NCI-H2107 (cell line): ENCODE data around the gene RNGTT.
"Not testable (repeated sequence)": the region's sequence is repeated elsewhere in the genome, so short reads cannot be mapped to it uniquely, and the experiment has no call there.

Experiments
- DNase-seq: peaks from one replicate; lab custom pipeline; 2025; lab: John Stamatoyannopoulos, UW

The RNGTT gene

DNA sequence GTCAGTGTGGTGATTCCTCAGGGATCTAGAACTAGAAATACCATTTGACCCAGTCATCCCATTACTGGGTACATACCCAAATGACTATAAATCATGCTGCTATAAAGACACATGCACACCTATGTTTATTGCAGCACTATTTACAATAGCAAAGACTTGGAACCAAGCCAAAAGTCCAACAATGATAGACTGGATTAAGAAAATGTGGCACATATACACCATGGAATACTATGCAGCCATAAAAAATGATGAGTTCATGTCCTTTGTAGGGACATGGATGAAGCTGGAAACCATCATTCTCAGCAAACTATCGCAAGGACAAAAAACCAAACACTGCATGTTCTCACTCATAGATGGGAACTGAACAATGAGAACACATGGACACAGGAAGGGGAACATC, 247.0 kb downstream of the RNGTT start:
- not testable (repeated sequence) for DNase-seq

DNA sequence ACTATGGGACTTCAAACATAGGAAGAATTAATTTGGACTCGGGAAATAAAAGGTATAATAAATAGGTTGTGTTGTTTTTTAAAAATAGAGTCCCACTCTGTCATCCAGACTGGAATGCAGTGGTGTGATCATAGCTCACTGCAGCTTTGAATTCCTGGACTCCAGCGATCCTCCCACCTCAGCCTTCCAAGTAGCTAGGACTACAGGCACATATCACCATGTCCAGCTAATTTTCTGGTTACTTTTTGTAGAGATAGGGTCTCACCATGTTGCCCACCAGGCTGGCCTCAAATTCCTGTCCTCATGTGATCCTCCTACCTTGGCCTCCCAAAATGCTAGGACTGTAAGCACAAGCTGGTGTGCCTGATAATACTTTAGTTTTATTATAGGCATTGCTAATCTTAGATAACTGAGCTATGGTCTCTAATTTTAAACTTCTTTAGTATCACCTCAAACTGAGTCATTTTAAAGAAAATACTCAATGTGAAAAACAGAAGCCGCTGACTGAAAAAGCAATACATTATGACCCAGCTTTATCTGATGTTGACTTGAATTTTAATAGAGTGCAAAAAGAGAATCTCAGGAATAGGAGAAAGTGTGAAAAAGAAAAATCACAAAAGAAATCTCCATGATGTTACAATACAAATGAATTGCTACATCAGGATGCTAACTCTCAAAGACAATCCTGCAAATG, 251.0 kb downstream of the RNGTT start:
- no peak for DNase-seq

DNA sequence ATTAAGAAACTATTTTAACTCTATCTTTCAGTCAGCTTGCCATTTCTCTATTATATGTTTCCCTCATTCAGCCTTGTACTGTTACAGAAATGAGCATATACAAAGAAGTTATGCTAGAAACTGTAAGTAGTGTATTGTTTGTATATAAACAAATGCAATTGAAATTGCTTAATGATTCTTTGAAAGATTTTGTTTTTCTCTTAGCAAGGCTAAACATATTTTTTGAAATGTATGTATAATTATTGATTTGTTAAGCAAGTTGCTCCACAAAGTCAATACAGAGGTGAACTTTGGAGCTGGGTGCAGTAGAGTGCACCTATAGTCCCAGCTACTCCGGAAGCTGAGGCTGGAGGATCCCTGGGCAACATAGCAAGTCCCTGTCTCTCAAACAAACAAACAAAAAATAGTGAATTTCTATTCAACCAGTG, 253.6 kb downstream of the RNGTT start:
- DNase-seq = no peak

DNA sequence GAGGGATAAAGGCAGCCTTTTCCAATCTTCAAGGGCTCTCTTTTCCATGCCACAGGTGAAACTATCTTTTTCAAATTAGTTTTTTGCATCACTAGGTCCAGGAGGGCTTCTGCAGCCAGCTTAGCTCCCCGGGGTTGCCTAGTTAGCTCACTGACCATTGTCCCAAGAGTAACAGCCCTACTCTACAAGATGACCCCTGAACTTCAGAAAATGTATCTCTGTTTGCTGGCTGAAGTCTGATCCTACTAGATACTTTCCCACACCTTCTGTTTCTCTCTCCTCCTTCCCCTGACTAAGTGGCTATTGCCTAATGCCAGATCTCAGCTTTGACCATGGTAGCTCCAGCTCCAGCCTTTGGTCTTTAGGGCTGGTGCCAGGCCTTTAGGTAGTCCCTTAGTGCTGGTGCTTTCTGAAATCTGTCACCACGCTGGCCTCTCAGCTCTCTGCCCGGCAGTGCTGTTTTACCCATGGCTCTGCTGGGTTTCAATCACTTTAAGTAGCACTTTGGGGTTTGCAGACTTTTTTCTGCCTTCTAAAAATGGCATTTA, 255.1 kb downstream of the RNGTT start:
- DNase-seq = no peak

DNA sequence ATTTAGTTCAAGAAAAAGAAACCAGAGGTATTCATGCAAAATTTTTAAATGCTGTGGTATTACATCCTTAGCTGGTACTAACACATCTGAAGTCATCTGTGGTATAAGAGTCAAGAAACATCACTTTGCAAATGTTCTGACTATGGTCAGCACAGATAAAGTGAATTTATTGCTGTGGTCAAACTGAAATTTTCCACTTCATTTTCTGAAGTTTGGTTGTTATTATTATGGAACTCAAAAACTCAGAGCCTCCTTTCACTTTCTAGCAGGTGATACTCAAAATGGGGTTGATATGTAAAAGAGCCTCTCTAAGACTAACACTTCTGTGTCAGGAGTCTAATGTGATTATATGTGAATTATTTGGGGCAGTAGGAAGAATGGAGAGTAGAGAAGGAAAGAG, 257.8 kb downstream of the RNGTT start:
- DNase-seq = no peak

DNA sequence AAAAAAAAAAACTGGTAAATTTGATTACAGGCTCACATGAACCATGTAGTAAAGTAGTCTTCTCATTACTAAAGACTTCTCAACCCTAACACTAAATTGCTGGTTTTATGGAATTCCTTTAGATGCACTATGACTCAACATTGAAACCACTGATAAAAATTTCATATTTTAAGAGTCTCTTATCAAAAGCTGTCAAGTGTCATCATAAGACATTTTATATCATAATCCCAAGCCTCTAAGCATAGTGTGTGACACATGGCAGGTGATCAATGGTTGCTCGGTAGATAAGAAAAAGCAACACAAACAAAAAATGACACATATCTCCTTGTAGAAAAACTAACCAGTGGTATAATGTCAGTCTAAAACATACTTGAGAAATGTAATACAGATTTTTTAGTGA, 258.4 kb downstream of the RNGTT start:
- no peak for DNase-seq

DNA sequence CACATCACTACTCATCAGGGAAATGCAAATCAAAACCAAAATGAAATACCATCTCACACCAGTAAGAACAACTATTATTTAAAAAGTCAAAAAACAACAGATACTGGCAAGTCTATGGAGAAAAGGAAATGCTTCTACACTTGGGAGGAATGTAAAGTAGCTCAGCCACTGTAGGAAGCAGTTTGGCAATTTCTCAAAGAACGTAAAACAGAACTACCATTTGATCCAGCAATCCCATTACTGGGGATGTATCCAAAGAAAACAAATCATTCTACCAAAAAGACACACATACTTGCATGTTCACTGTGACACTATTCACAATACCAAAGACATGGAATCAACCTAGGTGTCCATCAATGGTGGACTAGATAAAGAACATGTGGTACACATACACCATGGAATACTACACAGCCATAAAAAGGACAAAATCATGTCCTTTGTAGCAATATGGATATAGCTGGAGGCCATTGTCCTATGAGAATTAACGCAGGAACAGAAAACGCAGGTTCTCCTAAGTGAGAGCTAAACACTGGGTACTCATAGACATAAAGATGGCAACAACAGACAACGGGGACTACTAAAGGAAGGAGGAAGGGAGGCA, 260.4 kb downstream of the RNGTT start:
- DNase-seq = no peak

DNA sequence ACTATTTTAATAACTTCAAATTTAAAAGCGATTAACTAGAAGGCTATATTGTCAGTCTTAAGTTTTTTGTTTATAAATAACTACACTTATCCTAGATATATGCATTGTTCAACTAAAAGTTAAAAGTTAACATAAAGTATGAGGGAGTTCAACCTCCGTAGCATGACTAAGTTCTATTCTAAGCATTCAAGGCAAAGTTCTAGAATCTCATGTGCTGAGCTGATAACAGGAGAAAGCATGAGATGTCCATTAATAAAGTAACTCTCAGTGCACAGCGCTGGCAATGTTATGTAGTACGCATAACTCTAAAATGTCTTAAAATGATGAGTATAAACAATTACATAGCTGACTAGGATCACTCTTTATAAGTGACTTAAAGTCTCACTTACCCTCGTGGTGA, 264.8 kb downstream of the RNGTT start:
- no peak for DNase-seq

DNA sequence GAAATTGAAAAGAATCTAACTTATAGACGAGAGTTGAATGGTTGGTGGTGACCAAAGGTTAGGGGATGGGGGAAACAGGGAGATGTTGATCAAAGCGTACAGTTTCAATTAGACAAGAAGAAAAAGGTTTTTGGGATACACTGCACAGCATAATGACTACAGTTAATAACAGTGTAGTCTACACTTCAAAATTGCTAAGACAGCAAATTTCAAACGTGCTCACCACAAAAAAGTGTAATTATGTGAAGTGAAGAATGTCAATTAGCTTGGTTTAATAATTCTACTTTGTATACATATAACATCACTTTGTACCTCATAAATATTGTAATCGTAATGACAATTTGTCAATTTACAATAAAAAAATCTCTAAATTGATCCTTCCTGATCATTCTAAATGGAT, 267.5 kb downstream of the RNGTT start:
- DNase-seq = no peak

DNA sequence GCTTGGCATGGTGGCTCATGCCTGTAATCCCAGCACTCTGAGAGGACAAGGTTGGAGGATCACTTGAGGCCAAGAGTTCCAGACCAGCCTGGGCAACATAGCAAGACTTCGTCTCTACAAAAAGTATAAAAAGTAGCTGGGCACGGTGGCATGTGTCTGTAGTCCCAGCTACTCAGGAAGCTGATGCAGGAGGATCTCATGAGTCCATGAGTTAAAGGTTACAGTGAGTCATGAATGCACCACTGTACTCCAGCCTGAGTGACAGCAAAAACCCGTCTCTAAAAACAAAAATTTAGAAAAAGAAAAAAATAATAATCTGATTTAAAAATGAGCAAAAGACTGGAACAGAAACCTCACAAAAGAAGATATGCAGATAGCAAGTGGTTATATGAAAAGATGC, 279.7 kb downstream of the RNGTT start:
- DNase-seq = no peak

DNA sequence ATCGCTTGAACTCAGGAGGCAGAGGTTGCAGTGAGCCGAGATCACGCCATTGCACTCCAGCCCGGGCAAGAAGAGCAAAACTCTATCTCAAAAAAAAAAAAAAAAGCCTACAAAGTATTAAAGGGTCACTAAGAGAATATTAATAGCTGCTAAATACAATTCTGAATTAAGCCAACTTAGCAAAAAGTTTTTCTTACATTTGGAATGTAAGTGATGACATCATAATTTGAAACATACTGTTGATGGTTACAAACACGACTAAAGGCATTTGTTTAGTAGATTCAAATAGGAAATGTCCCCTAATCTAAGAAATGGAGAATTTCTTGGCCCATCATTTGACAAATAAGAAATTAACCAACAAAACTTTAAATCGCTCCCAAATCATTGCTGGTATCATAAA, 282.8 kb downstream of the RNGTT start:
- no peak for DNase-seq

DNA sequence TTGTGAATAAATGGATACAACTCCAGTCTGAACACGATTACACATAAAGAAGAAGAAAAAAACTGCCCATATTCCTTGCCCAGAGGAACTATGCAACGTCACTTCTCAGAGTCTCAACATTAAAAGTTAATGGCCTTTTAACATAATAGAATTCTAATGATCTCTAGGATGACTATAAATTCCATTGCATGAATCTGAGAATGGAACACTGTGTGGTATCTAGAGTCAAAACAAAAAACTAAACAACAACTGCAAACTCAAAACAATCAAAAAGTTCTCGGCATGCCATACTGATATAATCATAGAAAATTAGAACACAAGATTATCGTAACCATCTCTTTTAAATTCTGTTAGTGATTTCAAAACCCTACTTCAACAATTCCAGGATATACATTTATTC, 283.6 kb downstream of the RNGTT start:
- DNase-seq = no peak

DNA sequence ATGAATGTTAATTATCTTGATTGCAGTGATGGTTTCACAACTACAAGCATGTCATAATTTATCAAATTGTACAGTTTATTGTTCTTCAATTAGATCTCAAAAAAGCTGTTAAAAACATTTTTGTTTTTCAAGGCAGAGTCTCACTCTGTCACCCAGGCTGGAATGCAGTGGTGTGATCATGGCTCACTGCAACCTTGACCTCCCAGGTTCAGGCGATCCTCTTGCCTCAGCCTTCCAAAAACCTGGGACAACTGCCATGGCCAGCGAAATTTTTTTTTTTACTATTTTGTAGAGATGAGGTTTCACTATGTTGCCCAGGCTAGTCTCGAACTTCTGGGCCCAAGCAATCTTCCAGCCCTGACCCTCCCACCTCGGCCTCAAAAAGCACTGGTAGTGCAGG, 286.1 kb downstream of the RNGTT start:
- DNase-seq = no peak

DNA sequence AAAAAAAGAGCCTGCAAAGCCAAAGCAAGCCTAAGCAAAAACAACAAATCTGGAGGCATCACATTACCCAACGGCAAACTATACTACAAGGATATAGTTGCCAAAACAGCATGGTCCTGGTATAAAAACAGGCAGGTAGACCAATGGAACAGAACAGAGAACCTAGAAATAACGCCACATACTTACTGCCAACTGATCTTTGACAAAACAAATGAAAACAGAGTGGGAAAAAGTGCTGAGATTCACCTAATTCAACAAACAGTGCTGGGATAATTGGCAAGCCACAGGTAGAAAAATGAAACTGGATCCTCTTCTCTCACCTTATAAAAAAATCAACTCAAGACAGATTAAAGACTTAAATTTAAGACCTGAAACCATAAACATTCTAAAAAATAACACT, 291.8 kb downstream of the RNGTT start:
- no peak for DNase-seq

DNA sequence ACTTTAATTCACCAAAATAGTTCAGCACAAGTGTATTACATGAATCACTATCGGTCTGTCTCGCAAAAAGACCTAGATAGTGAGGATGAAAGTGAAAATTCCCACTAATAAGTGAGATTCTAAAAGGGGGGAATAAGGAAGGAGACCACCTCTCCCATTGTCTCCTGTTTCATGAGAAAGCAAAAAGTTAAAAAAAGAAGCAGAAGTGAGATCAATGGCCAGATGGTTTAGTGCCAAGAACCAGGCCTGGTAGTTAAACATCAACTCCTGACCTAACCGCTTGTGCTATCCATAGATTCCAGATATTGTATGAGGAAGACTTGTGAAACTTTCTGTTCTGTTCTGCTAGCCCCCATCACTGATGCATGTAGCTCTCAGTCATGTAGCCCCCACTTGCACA, 293.0 kb downstream of the RNGTT start:
- no peak for DNase-seq

DNA sequence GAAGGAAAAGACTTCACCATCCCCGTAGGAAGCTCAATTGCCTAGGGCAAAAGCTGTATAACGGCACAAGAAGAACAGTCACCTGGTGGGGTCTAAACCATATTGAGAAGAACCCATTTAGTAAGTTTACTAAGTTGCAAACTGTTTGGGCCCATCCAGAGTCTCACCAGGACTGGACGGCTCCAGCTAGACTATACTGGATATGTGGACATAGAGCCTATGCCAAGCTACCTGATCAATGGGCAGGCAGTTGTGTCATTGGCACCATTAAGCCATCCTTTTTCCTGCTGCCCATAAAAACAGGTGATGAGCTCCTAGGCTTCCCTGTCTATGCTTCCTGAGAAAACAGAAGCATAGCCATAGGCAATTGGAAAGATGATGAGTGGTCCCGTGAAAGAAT, 293.9 kb downstream of the RNGTT start:
- no peak for DNase-seq

DNA sequence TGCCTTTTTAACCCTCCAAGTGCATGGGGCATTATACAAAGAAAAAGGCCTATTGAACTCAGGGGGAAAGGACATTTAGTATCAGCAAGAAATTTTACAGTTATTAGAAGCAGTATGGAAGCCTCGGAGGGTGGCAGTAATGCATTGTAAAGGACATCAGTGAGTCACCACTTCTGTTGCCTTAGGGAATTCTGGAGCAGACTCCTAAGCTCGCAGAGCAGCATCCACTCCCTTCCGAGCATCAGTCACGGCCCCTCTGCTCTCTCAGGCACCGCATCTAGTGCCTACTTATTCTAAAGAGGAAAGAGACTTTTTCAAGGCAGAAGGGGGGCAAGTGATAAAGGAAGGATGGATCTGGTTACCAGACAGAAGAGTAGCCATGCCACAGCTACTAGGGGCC, 296.5 kb downstream of the RNGTT start:
- no peak for DNase-seq

DNA sequence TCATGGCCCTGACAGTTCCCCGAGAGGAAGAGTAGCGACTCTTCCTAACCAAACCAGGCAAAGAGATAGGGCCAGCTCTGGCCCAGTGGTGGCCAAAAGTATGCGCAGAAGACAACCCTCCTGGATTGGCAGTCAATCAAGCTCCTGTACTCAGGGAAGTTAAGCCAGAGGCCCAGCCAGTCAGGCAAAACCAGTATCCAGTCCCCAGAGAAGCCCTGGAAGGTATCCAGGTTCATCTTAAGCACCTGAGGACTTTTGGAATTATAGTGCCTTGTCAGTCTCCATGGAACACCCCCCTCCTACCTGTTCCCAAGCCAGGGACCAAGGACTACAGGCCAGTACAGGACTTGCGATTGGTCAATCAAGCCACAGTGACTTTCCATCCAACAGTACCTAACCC, 298.3 kb downstream of the RNGTT start:
- no peak for DNase-seq

DNA sequence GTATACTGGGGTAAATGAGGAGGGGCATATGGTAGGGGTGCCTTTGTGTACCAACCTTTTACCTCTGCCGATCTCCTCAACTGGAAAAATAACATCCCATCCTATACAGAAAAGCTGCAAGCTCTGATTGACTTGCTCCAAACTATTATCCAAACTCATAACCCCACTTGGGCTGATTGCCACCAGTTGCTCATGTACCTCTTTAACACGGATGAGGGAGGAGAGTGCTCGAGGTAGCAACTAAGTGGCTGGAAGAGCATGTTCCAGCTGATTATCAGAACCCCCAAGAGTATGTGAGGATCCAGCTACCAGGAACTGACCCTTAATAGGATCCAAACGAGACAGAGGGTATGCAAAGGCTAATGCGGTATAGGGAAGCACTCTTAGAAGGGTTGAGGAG, 299.6 kb downstream of the RNGTT start:
- DNase-seq = no peak

DNA sequence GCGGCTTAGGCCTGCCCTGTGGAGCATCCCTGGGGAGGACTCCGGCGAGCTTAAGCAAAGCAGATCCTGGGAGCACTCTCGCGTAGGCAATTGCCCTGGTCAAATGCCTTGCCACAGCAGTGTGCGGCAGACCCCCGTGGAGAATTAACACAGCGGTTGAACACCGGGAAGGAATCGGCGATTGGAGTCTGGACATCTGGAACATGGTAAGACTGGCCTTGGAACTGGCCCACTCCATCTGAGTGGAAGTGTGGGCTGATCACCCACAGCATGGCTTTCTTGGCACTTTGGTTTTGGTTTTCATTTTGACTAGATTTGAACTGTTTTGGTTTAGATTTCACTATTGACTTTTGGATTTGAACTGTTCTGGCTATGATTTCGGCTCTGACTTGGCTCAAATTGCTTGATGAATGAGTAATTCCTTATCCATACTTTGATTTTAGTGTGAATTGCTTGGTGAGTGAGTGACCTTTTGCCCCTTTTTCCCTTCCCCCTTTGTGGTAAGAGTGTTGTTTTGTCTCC, 300.7 kb downstream of the RNGTT start:
- DNase-seq = no peak

DNA sequence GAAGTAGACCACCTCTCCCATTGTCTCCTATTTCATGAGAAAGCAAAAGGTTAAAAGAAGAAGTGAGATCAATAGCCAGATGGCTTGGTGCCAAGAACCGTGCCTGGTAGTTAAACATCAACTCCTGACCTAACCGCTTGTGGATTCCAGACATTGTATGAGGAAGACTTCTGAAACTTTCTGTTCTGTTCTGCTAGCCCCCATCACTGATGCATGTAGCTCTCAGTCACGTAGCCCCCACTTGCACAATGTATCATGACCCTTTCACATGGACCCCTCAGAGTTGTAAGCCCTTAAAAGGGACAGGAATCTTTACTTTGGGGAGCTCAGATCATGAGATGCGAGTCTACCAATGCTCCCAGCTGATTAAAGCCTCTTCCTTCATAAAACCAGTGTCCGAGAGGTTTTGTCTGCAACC, 301.2 kb downstream of the RNGTT start:
- DNase-seq = no peak

DNA sequence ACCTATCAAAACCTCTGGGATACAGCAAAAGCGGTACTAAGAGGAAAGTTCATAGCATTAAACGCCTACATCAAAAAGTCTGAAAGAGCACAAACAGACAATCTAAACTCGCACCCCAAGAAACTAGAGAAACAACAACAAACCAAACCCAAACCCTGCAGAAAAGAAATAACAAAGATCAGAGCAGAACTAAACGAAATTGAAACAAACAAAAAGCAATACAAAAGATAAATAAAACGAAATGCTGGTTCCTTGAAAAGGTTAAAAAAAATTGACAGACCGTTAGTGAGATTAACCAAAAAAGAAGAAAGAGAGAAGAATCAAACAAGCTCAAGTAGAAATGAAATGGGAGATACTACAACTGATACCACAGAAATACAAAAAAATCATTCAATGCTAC, 302.3 kb downstream of the RNGTT start:
- DNase-seq = no peak

DNA sequence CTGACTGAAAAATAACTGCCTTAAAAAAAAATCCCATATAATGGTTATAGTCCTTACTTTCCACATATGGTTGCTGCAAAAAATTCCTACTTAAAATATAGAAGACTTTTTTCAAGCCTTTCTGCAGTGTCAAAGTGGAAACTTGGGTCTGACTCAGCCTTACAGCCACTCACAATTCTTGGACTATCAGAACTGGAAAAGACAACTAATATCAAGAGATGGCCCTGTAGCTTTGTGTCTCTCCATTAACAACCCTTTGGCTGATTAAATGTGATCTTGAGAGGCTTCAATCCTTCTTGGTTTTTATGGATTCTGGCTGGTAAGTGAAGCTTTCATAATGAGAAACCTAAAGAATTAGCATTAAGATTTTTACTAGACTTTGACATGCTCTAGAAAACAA, 307.8 kb downstream of the RNGTT start:
- DNase-seq = no peak

DNA sequence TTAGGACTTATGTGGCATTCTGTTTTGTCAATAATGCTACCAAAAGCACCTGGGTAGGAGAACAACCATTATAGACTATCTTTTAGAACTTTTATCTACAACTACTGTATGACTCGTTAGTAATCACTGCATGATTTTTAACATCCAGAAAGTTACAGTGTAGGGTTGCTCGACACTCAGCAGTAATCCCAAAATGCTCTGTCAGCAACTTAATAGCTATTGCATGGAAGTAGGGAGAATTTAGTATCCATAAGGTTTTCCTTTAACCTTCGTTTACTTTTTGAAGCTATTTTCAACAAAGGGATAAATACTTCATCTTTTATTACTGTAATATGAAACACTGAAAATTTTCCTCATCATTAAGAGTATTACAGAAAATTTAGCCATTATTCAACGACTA, 309.5 kb downstream of the RNGTT start:
- DNase-seq = no peak
